Choroid plexus epithelial cell (primary cell): ENCODE data around the gene PSAP.

Experiments used
- DNase-seq: peaks from one replicate; pipeline ENCODE4 v3.0.0-alpha.2; 2010; ENCODE audit warnings: low read depth
- H3K4me3 ChIP-seq: 2 replicates; pipeline ENCODE4 v1.5.1; 2011; ENCODE audit warnings: low read depth, mild to moderate bottlenecking, control low read depth, low read length, moderate library complexity
- TF ChIP-seq, protein P1 (sequence below): conservative IDR thresholded peaks from 2 replicates; pipeline ENCODE4 v1.5.1; 2011; ENCODE audit warnings: low read depth, mild to moderate bottlenecking, control low read depth, inconsistent platforms, low read length, moderate library complexity

Gene PSAP

DNA sequence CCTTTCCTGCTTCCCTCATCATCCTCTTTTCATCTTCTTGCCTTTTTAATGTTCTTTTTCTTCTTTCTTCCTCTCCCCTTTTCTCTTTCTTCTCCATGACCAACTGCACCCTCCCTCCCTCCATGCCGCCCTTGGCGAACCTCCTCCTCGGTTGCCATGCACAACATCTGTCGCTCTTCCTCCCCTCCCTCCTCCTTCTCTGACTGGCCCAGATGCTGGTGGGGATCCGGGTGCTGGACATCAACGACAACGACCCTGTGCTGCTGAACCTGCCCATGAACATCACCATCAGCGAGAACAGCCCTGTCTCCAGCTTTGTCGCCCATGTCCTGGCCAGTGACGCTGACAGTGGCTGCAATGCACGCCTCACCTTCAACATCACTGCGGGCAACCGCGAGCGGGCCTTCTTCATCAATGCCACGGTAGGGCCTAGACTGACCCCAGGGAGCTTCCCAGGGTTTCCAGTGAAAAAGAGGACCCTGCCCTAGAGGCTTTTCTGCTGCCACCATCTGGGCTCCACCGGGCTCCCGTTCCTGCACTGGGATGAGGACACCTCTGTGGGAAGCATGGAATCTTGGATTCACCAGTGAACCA lies 66.3 kb downstream of the PSAP start:
- DNase-seq = no peak

DNA sequence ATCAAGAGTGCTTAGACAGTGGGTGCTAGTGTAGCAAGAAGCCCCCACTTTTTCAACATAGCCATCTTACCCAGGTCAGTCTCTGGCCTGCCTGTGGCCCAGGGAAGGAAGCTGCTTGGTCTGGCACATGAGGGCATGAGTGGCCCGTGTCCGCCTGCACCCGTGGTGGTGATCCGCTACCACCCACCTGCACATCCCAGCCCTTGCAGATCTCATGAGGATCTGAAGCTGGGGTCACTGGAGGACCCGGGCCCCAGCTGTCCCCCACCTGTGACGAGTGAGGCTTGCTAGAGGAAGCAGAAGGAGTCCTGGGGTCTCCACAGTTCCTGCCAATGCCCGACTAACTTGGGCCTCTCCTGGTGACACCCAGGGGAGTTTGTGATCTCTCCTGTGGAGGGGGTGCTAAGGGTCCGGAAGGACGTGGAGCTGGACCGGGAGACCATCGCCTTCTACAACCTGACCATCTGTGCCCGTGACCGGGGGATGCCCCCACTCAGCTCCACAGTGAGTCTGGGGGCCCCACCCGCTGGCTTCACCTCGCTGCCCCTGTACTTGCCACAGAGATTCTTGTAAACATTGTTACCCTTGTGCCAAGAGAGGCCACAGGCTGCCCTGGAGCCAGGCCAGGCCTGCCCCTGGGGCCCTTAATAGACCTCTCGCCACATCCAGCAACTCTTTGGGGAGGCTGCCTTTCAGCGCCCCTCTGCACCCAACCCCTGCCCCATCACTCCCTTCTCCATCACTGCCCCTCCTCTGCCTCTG lies 67.0 kb downstream of the PSAP start:
- H3K4me3 ChIP-seq = no peak overlapping the region
- no peak for DNase-seq
- TF ChIP-seq, protein P1, sequence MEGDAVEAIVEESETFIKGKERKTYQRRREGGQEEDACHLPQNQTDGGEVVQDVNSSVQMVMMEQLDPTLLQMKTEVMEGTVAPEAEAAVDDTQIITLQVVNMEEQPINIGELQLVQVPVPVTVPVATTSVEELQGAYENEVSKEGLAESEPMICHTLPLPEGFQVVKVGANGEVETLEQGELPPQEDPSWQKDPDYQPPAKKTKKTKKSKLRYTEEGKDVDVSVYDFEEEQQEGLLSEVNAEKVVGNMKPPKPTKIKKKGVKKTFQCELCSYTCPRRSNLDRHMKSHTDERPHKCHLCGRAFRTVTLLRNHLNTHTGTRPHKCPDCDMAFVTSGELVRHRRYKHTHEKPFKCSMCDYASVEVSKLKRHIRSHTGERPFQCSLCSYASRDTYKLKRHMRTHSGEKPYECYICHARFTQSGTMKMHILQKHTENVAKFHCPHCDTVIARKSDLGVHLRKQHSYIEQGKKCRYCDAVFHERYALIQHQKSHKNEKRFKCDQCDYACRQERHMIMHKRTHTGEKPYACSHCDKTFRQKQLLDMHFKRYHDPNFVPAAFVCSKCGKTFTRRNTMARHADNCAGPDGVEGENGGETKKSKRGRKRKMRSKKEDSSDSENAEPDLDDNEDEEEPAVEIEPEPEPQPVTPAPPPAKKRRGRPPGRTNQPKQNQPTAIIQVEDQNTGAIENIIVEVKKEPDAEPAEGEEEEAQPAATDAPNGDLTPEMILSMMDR = no peak

More for the DNA sequence above, 66.3 kb downstream of the PSAP start:
- TF ChIP-seq, protein P1 = no peak
- no peak overlapping the region for H3K4me3 ChIP-seq

DNA sequence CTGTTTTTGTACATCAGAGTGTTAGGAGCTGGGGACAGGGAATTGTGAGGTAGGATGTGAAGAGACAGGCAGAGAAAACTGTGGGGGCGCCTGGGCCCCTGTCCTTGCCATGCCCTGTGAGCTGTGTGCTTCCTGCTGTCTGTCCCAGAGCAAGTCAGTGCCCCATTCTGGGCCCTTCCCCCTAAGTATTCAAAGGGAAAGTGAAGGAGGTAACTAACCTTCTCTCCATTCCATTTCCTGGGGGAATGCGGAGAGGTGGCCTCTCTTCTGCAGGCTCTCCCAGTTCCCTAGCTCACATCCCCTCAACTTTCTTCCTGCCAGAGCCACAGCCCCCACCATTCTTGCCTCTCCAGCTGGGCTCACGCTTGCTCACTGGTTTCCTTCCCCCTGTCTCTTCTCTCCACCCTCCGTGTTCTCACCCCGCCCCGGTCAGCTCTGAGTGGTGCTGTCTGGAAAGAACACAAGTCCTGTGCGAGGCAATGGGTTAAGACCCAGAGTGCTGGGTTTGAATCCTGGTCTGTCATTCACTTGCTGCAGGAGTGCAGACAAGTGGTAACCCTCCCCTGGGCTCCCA lies 68.0 kb downstream of the PSAP start:
- H3K4me3 ChIP-seq = no peak overlapping the region
- TF ChIP-seq, protein P1 = no peak
- no peak for DNase-seq

DNA sequence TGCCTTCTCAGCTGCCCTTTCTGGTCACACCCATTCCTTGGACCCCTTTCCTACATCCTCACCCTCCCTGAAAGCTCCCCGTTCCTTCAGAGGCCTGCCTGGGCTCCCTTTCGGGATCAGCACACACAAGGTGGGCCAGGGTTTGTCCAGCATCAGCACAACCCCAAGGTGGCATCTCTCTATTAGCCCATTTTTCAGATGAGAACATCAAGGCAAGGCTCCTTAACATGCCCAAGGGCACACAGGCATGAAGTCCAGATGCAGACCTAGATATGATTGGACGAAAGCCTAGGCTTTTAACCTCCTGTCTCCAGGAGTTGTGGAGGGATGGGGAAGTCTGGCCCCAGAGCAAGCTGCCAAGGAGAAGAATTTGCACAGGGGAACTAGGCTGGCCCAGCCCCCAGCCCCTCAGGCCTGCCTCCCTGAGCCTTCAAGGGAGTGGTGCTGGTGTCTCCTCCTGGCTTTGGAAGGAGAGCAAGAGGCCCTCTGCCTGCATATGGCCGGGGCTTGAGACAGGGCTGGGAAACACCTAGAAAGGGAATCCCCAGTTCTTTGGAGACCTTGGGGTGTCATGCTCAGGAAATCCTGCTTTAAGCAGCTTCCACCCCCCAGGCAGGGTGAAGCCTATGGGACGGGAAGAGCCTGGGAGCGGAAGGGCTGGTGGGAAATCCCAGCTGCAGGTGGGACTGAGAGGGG lies 68.7 kb downstream of the PSAP start:
- no peak for DNase-seq
- TF ChIP-seq, protein P1 = no peak
- no peak overlapping the region for H3K4me3 ChIP-seq

DNA sequence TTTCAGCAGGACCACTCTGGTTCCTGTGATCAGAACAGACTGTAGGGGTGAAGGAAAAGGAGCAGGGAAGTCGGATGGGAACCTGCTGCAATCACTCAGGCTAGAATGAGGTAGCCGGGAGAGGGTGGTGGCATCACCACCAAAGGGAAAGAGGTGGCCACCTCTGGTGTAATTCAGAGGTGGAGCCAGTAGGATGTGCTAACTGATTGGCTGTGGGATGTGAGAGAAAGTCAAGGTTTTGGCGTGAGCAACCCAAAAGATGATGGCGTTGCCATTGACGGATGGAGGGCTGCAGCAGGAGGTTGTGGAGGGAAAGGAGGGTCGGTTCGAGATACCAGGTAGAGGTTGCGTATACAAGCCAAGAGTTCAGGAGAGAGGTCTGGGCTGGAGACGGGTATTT lies 70.3 kb downstream of the PSAP start:
- DNase-seq = no peak
- TF ChIP-seq, protein P1 = no peak
- H3K4me3 ChIP-seq = no peak overlapping the region

DNA sequence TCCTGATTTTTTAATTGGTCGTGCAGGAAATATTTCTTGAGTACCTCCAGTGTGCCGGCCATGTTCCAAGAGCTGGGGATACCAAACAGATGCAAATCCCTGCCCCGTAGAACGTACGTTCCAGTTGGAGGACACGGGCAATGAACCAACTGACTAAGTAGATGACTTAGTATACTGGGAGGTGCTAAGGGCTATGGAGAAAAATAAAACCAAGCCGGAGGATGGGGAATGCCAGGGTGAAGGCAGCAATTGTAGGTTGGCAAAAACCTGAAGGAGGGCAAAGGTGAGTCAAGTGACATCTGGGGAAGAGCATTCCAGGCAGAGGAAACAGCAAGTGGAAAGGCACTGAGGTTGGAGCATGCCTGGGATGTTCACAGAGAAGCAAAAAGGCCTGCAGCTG lies 70.9 kb downstream of the PSAP start:
- TF ChIP-seq, protein P1 = no peak
- no peak overlapping the region for H3K4me3 ChIP-seq
- no peak for DNase-seq
